Measurements from ENCODE around the gene ACADS.

Gene ACADS

DNA sequence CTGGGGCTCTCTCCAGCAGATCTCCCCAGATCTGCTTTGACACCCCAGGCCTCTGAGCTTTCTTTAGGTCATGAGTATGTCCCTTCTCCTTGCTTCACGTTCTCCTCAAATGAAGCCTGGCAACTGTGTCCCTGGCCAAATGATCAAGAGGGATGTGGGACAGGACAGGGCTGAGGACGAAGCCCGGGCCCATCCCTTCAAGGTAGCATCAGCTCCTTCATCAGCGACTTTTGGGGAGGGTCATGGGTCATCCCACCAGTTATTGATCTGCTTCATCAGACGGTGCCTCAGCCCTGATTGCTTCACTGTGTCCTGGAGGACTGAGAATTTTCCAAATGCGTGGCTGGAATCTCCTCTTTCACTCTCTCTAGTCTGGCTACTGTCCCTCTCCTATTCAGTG is 32.3 kb downstream of the ACADS start:
- DNase-seq (ENCODE audit: low read depth in 2 of 2), result no peak

GRCh38 chr12:120758798-120759590 is 33.4 kb downstream of the ACADS start:
- no peak for DNase-seq (ENCODE audit: low read depth in 2 of 2)

- no peak for DNase-seq (ENCODE audit: low read depth in 2 of 2)
These were observed 34.1 kb downstream of the ACADS start for GRCh38 chr12:120759591-120760348.

GRCh38 chr12:120760349-120761254 is 35.0 kb downstream of the ACADS start:
- no peak for DNase-seq (ENCODE audit: low read depth in 2 of 2)

- DNase-seq (ENCODE audit: low read depth in 2 of 2), result no peak
These were observed 35.9 kb downstream of the ACADS start for GRCh38 chr12:120761519-120761934.

DNA sequence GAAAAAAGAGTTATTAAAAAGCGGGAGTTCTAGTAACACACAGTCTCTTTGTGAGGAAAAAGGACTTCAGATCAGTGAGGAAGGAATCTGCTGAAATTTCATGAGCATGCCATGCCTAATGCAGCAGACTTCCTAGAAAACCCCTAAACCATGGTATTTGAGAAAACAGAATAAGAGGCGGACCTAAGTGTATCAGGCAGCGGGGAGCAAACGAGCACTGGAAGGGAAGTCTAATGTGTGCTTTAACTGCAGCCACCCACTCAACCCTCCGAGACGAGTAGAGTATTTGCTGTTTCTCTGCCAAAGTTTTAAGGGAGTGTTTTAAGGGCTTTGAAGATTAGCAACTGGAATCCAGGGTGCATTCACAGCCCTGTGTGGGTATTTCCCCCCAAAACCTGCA is 36.5 kb downstream of the ACADS start:
- DNase-seq (ENCODE audit: low read depth in 2 of 2), result no peak

GRCh38 chr12:120763250-120763649 is 37.6 kb downstream of the ACADS start:
- no peak for DNase-seq (ENCODE audit: low read depth in 2 of 2)

DNA sequence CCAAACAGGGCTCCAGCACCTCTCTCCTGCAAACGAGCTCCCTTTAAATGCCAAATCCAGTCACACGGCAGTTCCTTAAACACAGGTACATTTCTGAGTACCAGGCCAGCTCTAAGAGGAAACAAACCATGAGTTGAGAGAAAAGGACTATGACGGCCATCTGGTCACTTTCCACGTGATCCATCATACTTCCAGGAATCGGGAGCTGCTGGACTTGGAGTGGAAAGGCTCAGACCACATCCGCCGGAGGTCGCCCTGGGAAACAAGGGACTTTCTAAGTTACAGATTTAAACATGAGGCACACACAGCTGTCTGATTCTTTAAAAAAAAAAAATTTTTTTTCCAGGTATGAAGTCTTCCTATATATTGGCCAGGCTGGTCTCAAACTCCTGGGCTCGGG is 39.2 kb downstream of the ACADS start:
- DNase-seq (ENCODE audit: low read depth in 2 of 2), result no peak

DNA sequence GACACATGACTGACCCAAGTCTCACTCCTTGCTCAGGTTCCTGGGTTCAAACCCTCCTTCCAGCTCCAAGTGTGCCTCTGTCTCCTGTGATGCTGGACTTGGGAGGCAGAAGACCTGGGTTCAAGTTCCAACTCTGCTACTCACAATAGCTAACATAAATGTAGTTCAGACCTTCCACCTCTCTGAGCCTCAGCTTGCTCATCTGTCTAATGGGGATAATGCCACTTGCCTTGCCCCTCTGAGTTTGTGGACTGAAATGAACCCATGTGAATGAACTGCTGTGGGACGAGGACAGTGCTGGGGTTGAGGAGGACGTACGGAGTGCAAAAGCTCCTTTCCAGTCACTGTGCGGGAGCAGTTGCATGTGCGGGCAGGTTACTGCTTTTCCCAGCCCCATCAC is 40.9 kb downstream of the ACADS start:
- no peak for DNase-seq (ENCODE audit: low read depth in 2 of 2)

- no peak for DNase-seq (ENCODE audit: low read depth in 2 of 2)
These were observed 41.7 kb downstream of the ACADS start for GRCh38 chr12:120767071-120768024.

- DNase-seq (ENCODE audit: low read depth in 2 of 2), result no peak
These were observed 45.5 kb downstream of the ACADS start for GRCh38 chr12:120771097-120771496.

DNA sequence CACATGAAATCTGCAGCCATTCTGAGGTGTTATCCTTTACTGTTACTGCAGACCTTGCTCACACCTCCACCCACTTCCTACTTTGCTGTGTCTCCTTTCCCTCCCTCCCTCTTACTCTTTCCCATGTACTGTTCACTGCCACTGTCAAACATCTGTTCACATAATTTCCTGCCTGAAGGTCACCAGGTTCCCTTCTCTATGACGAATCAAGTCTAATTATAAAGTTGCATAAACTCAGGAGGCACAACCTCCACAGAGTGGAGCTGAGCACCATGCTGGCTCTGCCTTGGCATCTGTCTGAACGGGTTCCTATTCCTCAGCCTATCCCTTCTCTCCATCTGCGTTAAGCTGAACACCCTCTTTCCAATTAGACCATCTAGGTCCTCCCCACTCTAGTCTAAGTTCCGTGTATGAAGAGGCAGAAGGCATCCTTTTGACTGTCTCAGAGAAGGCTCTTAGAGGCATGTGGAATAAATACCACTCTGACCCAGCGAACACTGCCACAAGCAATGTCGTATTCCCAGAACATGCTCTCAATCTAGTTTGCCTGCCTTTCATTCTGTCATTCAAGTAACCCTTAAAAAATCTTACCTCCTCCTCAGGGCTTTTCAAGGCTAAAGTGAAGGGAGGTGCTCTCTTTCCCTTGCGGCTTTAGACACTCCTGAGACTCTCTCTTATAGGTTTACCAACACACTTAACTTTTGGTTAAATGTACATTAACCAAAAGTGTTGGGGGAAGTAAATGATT is 48.7 kb downstream of the ACADS start:
- DNase-seq (ENCODE audit: low read depth in 2 of 2), result no peak

GRCh38 chr12:120775862-120776552 is 50.4 kb downstream of the ACADS start:
- no peak for DNase-seq (ENCODE audit: low read depth in 2 of 2)

GRCh38 chr12:120783197-120783596 is 57.6 kb downstream of the ACADS start:
- DNase-seq (ENCODE audit: low read depth in 2 of 2), result no peak

- no peak for DNase-seq (ENCODE audit: low read depth in 2 of 2)
These were observed 59.2 kb downstream of the ACADS start for GRCh38 chr12:120784804-120785203.

DNA sequence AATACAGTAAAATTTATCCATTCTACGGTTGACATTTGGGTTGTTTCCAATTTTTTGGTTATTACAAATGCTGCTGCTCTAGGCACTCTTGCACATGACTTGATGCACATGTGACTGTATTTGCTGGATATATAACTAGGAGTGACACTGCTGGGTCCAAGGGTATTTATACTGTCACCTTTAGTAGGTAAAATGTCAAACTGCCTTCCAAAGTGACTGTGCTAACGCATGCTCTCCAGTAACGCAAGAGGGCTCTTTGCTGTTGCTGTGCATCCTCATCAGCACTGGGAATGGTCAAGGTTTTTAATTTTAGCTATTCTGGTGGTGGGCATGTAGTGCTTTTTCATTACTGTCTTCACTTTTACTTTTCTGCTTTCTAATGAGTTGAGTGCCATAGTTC is 62.3 kb downstream of the ACADS start:
- DNase-seq (ENCODE audit: low read depth in 2 of 2), result no peak

Data from activated CD4-positive, alpha-beta T cell treated with anti-CD3 and anti-CD28 coated beads for 24 hours (primary cell).